OCI-LY3 (cell line): ENCODE results near the gene KRTAP9-3.
"Not testable (repeated sequence)": the region's sequence is repeated elsewhere in the genome, so short reads cannot be mapped to it uniquely, and the experiment has no call there.

ENCODE experiments used
- H2AFZ ChIP-seq: fragments of 200-600, 300-600 bp; shearing (Covaris generic); 2 replicates; pipeline ENCODE4 v1.6.0; 2014; ENCODE audit warnings: antibody characterized with exemption, low read depth, low read length
- H3K27ac ChIP-seq: fragments of 200-600, 300-600 bp; sonication (generic); 2 replicates; pipeline ENCODE4 v1.5.1; 2014; ENCODE audit warnings: mild to moderate bottlenecking, low read length, moderate library complexity, mixed read lengths
- H3K27me3 ChIP-seq: fragments of 200-600, 300-600 bp; sonication (generic); 2 replicates; pipeline ENCODE4 v1.6.1; 2014; ENCODE audit warnings: low read depth, low read length, mixed read lengths
- H3K36me3 ChIP-seq: fragments of 200-600, 300-600 bp; sonication (generic); replicated peaks from 2 replicates; pipeline ENCODE3; 2014; ENCODE audit warnings: low read depth, low read length, mixed read lengths
- H3K4me1 ChIP-seq: fragments of 300-600, 200-600 bp; sonication (generic); 2 replicates; pipeline ENCODE4 v1.6.1; 2014; ENCODE audit warnings: low read length, mixed read lengths
- H3K4me2 ChIP-seq: fragments of 200-600, 300-600 bp; sonication (generic); 2 replicates; pipeline ENCODE4 v1.6.1; 2014; ENCODE audit warnings: low read length, mixed read lengths
- H3K4me3 ChIP-seq: fragments of 300-600, 200-600 bp; sonication (generic); 2 replicates; pipeline ENCODE4 v1.5.1; 2014; ENCODE audit warnings: antibody characterized with exemption, mild to moderate bottlenecking, low read length, moderate library complexity
- H3K79me2 ChIP-seq: fragments of 300-600, 200-600 bp; shearing (Covaris generic); 2 replicates; pipeline ENCODE4 v1.6.1; 2014; ENCODE audit warnings: mild to moderate bottlenecking, low read length, mixed read lengths
- H3K9ac ChIP-seq: fragments of 300-600, 200-600 bp; shearing (Covaris generic); 2 replicates; pipeline ENCODE4 v1.6.0; 2014; ENCODE audit warnings: mild to moderate bottlenecking, low read length, moderate library complexity
- H3K9me3 ChIP-seq: fragments of 200-600, 300-600 bp; shearing (Covaris generic); 2 replicates; pipeline ENCODE4 v1.6.1; 2014; ENCODE audit warnings: low read length, mixed read lengths; ENCODE audit not compliant: insufficient read depth
- H4K20me1 ChIP-seq: fragments of 200-600, 300-600 bp; sonication (generic); 2 replicates; pipeline ENCODE4 v1.6.1; 2016; ENCODE audit warnings: low read length, mixed read lengths; ENCODE audit not compliant: insufficient read depth
- CTCF ChIP-seq: fragments of 200-600, 300-600 bp; sonication (generic); IDR thresholded peaks from 2 replicates; pipeline ENCODE4 v1.5.1; 2014; ENCODE audit warnings: antibody characterized with exemption, low read length, low read depth
- EZH2phosphoT487 ChIP-seq: fragments of 200-600 bp; shearing (Covaris generic); IDR thresholded peaks from 2 replicates; pipeline ENCODE4 v1.6.1; 2018; ENCODE audit warnings: antibody characterized with exemption, mixed run types, low read depth

The KRTAP9-3 gene

GRCh38 chr17:41251261-41251660, 19.0 kb downstream of the KRTAP9-3 start:
- Histone ChIP-seq H3K9ac (no peak overlapping the region), H3K27me3 (peaks cover 22% of the 10 kb centered on the region), H3K36me3 (no peaks in the 10 kb centered on the region), H3K4me3 (no peak overlapping the region), H2AFZ (no peak overlapping the region), H3K27ac (no peak overlapping the region), H3K4me1 (no peaks in the 10 kb centered on the region), H3K9me3 (no peaks in the 10 kb centered on the region), H3K4me2 (no peak overlapping the region), H4K20me1 (no peaks in the 10 kb centered on the region), H3K79me2 (no peaks in the 10 kb centered on the region)
- no peak for TF ChIP-seq CTCF
- TF ChIP-seq EZH2phosphoT487 = no peak

GRCh38 chr17:41254861-41255260, 22.6 kb downstream of the KRTAP9-3 start:
- no peak overlapping the region for H2AFZ ChIP-seq
- H3K4me2 ChIP-seq = no peak overlapping the region
- peaks cover 48% of the 10 kb centered on the region for H3K27me3 ChIP-seq
- H3K36me3 ChIP-seq = no peaks in the 10 kb centered on the region
- H3K27ac ChIP-seq = no peak overlapping the region
- no peak overlapping the region for H3K4me3 ChIP-seq
- H3K79me2 ChIP-seq = no peaks in the 10 kb centered on the region
- H3K4me1 ChIP-seq = no peaks in the 10 kb centered on the region
- TF ChIP-seq CTCF (no peak), EZH2phosphoT487 (no peak)
- no peak overlapping the region for H3K9ac ChIP-seq
- H3K9me3 ChIP-seq = no peaks in the 10 kb centered on the region
- H4K20me1 ChIP-seq = no peaks in the 10 kb centered on the region

GRCh38 chr17:41255381-41256290, 23.4 kb downstream of the KRTAP9-3 start, which contains the start of gene KRTAP9-9:
Gene KRTAP9-9 (plus strand): TSS chr17:41255384.
- not testable (repeated sequence) for H3K27ac ChIP-seq, H3K9ac ChIP-seq, H3K79me2 ChIP-seq, H3K9me3 ChIP-seq, H4K20me1 ChIP-seq, H3K36me3 ChIP-seq, H2AFZ ChIP-seq, H3K4me1 ChIP-seq, H3K4me3 ChIP-seq, H3K4me2 ChIP-seq
- H3K27me3 ChIP-seq = peaks cover 42% of the 10 kb centered on the region

GRCh38 chr17:41256291-41256685, 24.0 kb downstream of the KRTAP9-3 start:
- H3K36me3 ChIP-seq = no peaks in the 10 kb centered on the region
- H3K27me3 ChIP-seq = peaks cover 39% of the 10 kb centered on the region
- no peaks in the 10 kb centered on the region for H3K4me1 ChIP-seq
- H4K20me1 ChIP-seq = no peaks in the 10 kb centered on the region
- TF ChIP-seq CTCF (no peak), EZH2phosphoT487 (no peak)
- no peak overlapping the region for H3K4me2 ChIP-seq
- H3K4me3 ChIP-seq = no peak overlapping the region
- H3K9ac ChIP-seq = no peak overlapping the region
- H3K27ac ChIP-seq = no peak overlapping the region
- no peaks in the 10 kb centered on the region for H3K79me2 ChIP-seq
- no peak overlapping the region for H2AFZ ChIP-seq
- H3K9me3 ChIP-seq = no peaks in the 10 kb centered on the region
